Lower lobe of right lung (tissue), 2 donors: ENCODE results near the gene HCST. TPM values are rescaled to one million over a fixed set of nuclear protein-coding genes. Genes with fewer than 3 reads are reported as not detected.
A peak's percentile ranks its signal among the peaks of the same experiment; 100 is the strongest.

Experiments used
- ATAC-seq, 2 donors: fragments of 200-7000 bp; cut with Tn5 transposase; one replicate each; pipeline ENCODE4 v1.9.1; 2020 to 2022; ENCODE audit warnings: mild to moderate bottlenecking in 2 of 2, moderate library complexity in 2 of 2
- DNase-seq: peaks from one replicate; pipeline ENCODE4 v3.0.0-alpha.2; 2020
- H3K27ac ChIP-seq: fragments of 200-600 bp; one replicate; pipeline ENCODE4 v1.8.0; 2022
- H3K27me3 ChIP-seq: fragments of 200-600 bp; one replicate; pipeline ENCODE4 v1.8.0; 2022; ENCODE audit warnings: low read depth
- H3K36me3 ChIP-seq: fragments of 200-600 bp; one replicate; pipeline ENCODE4 v1.8.0; 2022; ENCODE audit warnings: mild to moderate bottlenecking
- H3K4me1 ChIP-seq: fragments of 200-600 bp; one replicate; pipeline ENCODE4 v1.8.0; 2022
- H3K4me3 ChIP-seq: fragments of 200-600 bp; one replicate; pipeline ENCODE4 v1.8.0; 2022; ENCODE audit warnings: mild to moderate bottlenecking
- H3K9me3 ChIP-seq: fragments of 200-600 bp; one replicate; pipeline ENCODE4 v1.8.0; 2022
- CTCF ChIP-seq: fragments of 200-600 bp; IDR thresholded peaks from one replicate; pipeline ENCODE4 v1.8.0; 2022; ENCODE audit warnings: antibody characterized with exemption, mild to moderate bottlenecking
- intact Hi-C: fragments of 100-400 bp; cut with DNase I; formaldehyde crosslinking; loops from one replicate; pipeline ENCODE4 v1.11.0; 2022
- total RNA-seq: library from RNA; stranded (reverse); fragmentation: NEBNext Ultra II Directional; extraction: Animal tissue kit (Norgen Biotek cat#: 25700); gene quantifications from one replicate; pipeline ENCODE4 v1.2.1, GENCODE V29; 2021
- donor health status: DM: no; HTN: yes; CAD: no; lungs with severe emphysema.

Gene HCST
- total RNA-seq, 1 donor from 2014 or later: 43.3 TPM

DNA sequence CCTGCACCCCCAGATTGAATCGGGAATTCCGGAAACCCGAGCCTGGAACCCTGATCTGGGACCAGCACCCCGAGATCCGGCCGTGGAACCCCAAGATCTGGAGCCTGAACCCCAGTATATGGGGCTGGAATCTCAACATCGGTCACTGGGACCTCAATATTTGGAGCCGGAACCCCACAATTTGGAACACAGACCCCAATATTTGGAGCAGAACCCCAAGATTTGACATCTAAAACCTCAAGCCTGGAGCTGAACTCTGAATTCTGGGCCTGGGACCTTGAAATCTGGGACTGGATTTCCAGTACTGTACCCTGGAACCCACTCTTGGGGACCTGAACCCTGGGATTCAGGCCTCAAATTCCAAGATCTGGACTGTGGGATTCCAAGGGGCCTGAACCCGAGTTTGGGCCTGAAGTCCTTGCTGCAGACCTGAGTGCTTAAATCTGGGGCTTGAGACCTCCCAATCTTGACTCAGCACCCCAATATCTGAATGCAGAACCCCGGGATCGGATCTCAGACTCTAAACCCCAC is 34.5 kb downstream of the HCST start:
- Histone ChIP-seq H3K27ac (peak overlapping the region; percentile 67), H3K36me3 (peaks cover 13% of the 10 kb centered on the region), H3K27me3 (no peaks in the 10 kb centered on the region), H3K4me3 (peak overlapping the region; percentile 54), H3K4me1 (peaks cover 25% of the 10 kb centered on the region), H3K9me3 (no peaks in the 10 kb centered on the region)
- intact Hi-C loops: no loop called here
- TF ChIP-seq CTCF: no peak
- ATAC-seq (no peak), DNase-seq (no peak)

GRCh38 chr19:35937345-35938281 is 35.3 kb downstream of the HCST start:
- Histone ChIP-seq H3K27ac (peak overlapping the region; percentile 67), H3K27me3 (no peaks in the 10 kb centered on the region), H3K4me3 (peak overlapping the region; percentile 54), H3K4me1 (peaks cover 25% of the 10 kb centered on the region), H3K36me3 (peaks cover 20% of the 10 kb centered on the region), H3K9me3 (no peaks in the 10 kb centered on the region)
- no peak for TF ChIP-seq CTCF
- intact Hi-C loops: no loop called here
- ATAC-seq (peak; percentile 5 to 19), DNase-seq (no peak)

- H3K36me3 ChIP-seq: peaks cover 20% of the 10 kb centered on the region
- H3K27me3 ChIP-seq: no peaks in the 10 kb centered on the region
- no peak overlapping the region for H3K27ac ChIP-seq
Observed at GRCh38 chr19:35938282-35939224, 36.2 kb downstream of the HCST start.

GRCh38 chr19:35939307-35940077 is 37.2 kb downstream of the HCST start:
- no peak for ATAC-seq
- no peaks in the 10 kb centered on the region for H3K9me3 ChIP-seq
- no peak overlapping the region for H3K4me3 ChIP-seq
- intact Hi-C loops: no loop called here
- H3K27ac ChIP-seq: no peak overlapping the region
- no peak for TF ChIP-seq CTCF
- peaks cover 28% of the 10 kb centered on the region for H3K36me3 ChIP-seq
- no peaks in the 10 kb centered on the region for H3K27me3 ChIP-seq
- peaks cover 25% of the 10 kb centered on the region for H3K4me1 ChIP-seq
- DNase-seq: no peak

More at GRCh38 chr19:35938282-35939224, 36.2 kb downstream of the HCST start:
- intact Hi-C loops: no loop called here
- peaks cover 25% of the 10 kb centered on the region for H3K4me1 ChIP-seq
- no peak overlapping the region for H3K4me3 ChIP-seq
- TF ChIP-seq CTCF: no peak
- H3K9me3 ChIP-seq: no peaks in the 10 kb centered on the region
- ATAC-seq: no peak
- DNase-seq: no peak
